ENCODE data around the gene P2RX4.

The P2RX4 gene

GRCh38 chr12:121209221-121209620 is 708 bp upstream of the P2RX4 start:
- DNase-seq = no peak
- Histone ChIP-seq H3F3A (ENCODE audit: insufficient read depth, low read length) (0 out of 2 replicates have a peak, but pooled peaks cover 3% of the 10 kb centered on the region), H4K20me1 (ENCODE audit: insufficient read depth, low read length) (no peaks in the 10 kb centered on the region), H3K4me3 (ENCODE audit: low read length) (no peak overlapping the region; the same call in 1 of the 2 replicates), H3K27me3 (replicated peaks; ENCODE audit: insufficient read depth, low read length) (no peaks in the 10 kb centered on the region), H2AFZ (ENCODE audit: low read length) (no peak overlapping the region), H3K36me3 (replicated peaks; ENCODE audit: insufficient read depth, low read length) (no peaks in the 10 kb centered on the region), H3K27ac (ENCODE audit: low read length) (no peak overlapping the region), H3K4me1 (ENCODE audit: low read length) (peaks cover 4% of the 10 kb centered on the region; the same call in 1 of the 2 replicates), H3K79me2 (ENCODE audit: low read length) (peaks cover 21% of the 10 kb centered on the region), H3K4me2 (ENCODE audit: low read depth, low read length) (no peak overlapping the region; the same call in 1 of the 2 replicates), H3K9me3 (replicated peaks; ENCODE audit: insufficient read depth, low read length) (no peaks in the 10 kb centered on the region), H3K9ac (ENCODE audit: low read length) (no peak overlapping the region), H3K9me2 (replicated peaks; ENCODE audit: insufficient read depth, low read length) (no peaks in the 10 kb centered on the region)
- no peak for TF ChIP-seq CTCF (IDR thresholded peaks at IDR 0.05; ENCODE audit: low read length)
- TF ChIP-seq EZH2phosphoT487 (IDR thresholded peaks at IDR 0.05; ENCODE audit: low read length) = no peak
- no peak for TF ChIP-seq EZH2 (optimal IDR thresholded peaks at IDR 0.05; ENCODE audit: low read depth, low read length)

GRCh38 chr12:121212875-121213274 is 2.9 kb downstream of the P2RX4 start:
- Histone ChIP-seq H3K79me2 (ENCODE audit: low read length) (peaks cover 27% of the 10 kb centered on the region), H3K4me1 (ENCODE audit: low read length) (peaks cover 9% of the 10 kb centered on the region), H3K9ac (ENCODE audit: low read length) (no peak overlapping the region), H3K9me2 (replicated peaks; ENCODE audit: insufficient read depth, low read length) (no peaks in the 10 kb centered on the region), H4K20me1 (ENCODE audit: insufficient read depth, low read length) (no peaks in the 10 kb centered on the region), H2AFZ (ENCODE audit: low read length) (no peak overlapping the region), H3K36me3 (replicated peaks; ENCODE audit: insufficient read depth, low read length) (no peaks in the 10 kb centered on the region), H3K27ac (ENCODE audit: low read length) (no peak overlapping the region), H3K27me3 (replicated peaks; ENCODE audit: insufficient read depth, low read length) (no peaks in the 10 kb centered on the region), H3K4me3 (ENCODE audit: low read length) (no peak overlapping the region), H3K9me3 (replicated peaks; ENCODE audit: insufficient read depth, low read length) (no peaks in the 10 kb centered on the region), H3F3A (ENCODE audit: insufficient read depth, low read length) (peaks cover 9% of the 10 kb centered on the region), H3K4me2 (ENCODE audit: low read depth, low read length) (no peak overlapping the region)
- TF ChIP-seq CTCF (IDR thresholded peaks at IDR 0.05; ENCODE audit: low read length) = no peak
- no peak for TF ChIP-seq EZH2phosphoT487 (IDR thresholded peaks at IDR 0.05; ENCODE audit: low read length)
- no peak for TF ChIP-seq EZH2 (optimal IDR thresholded peaks at IDR 0.05; ENCODE audit: low read depth, low read length)
- no peak for DNase-seq

- Histone ChIP-seq H3F3A (ENCODE audit: insufficient read depth, low read length) (peaks cover 9% of the 10 kb centered on the region), H2AFZ (ENCODE audit: low read length) (no peak overlapping the region), H3K9me3 (replicated peaks; ENCODE audit: insufficient read depth, low read length) (no peaks in the 10 kb centered on the region), H3K9ac (ENCODE audit: low read length) (no peak overlapping the region), H3K27me3 (replicated peaks; ENCODE audit: insufficient read depth, low read length) (no peaks in the 10 kb centered on the region), H4K20me1 (ENCODE audit: insufficient read depth, low read length) (no peaks in the 10 kb centered on the region), H3K4me2 (ENCODE audit: low read depth, low read length) (peak overlapping the region; percentile 41; the same call in 1 of the 2 replicates), H3K9me2 (replicated peaks; ENCODE audit: insufficient read depth, low read length) (no peaks in the 10 kb centered on the region), H3K36me3 (replicated peaks; ENCODE audit: insufficient read depth, low read length) (no peaks in the 10 kb centered on the region), H3K4me1 (ENCODE audit: low read length) (peaks cover 9% of the 10 kb centered on the region), H3K27ac (ENCODE audit: low read length) (peak overlapping the region; percentile 68; the same call in 1 of the 2 replicates), H3K79me2 (ENCODE audit: low read length) (peaks cover 27% of the 10 kb centered on the region), H3K4me3 (ENCODE audit: low read length) (no peak overlapping the region)
- TF ChIP-seq EZH2 (optimal IDR thresholded peaks at IDR 0.05; ENCODE audit: low read depth, low read length) (no peak), EZH2phosphoT487 (IDR thresholded peaks at IDR 0.05; ENCODE audit: low read length) (no peak), CTCF (IDR thresholded peaks at IDR 0.05; ENCODE audit: low read length) (no peak)
- DNase-seq = no peak
Observed at GRCh38 chr12:121214166-121214777, 4.3 kb downstream of the P2RX4 start.
